GM06990 (cell line): Measurements from ENCODE around the gene DDAH1.

Source experiments
- DNase-seq: peaks from one replicate; pipeline ENCODE4 v3.0.0-alpha.2; 2011; ENCODE audit not compliant: insufficient read length; ENCODE audit errors: extremely low read depth
- H3K27me3 ChIP-seq: replicated peaks from 2 replicates; pipeline ENCODE4 v1.6.0; 2011; ENCODE audit warnings: low read length; ENCODE audit not compliant: control insufficient read depth, insufficient read depth
- H3K36me3 ChIP-seq: 2 replicates; pipeline ENCODE4 v1.5.1; 2011; ENCODE audit warnings: low read length; ENCODE audit not compliant: control insufficient read depth, insufficient read depth
- H3K4me3 ChIP-seq: replicated peaks from 2 replicates; pipeline ENCODE4 v1.5.1; 2011; ENCODE audit warnings: low read depth, mild to moderate bottlenecking, control low read depth, low read length
- CTCF ChIP-seq: IDR thresholded peaks from 2 replicates; pipeline ENCODE4 v1.5.1; 2011; ENCODE audit warnings: low read length, control low read depth, mild to moderate bottlenecking, inconsistent platforms; ENCODE audit not compliant: insufficient read depth, poor library complexity, severe bottlenecking

The DDAH1 gene

GRCh38 chr1:85447006-85447943 lies 17.7 kb downstream of the DDAH1 start:
- DNase-seq = no peak
- Histone ChIP-seq H3K27me3 (no peaks in the 10 kb centered on the region), H3K36me3 (no peaks in the 10 kb centered on the region), H3K4me3 (no peak overlapping the region)
- TF ChIP-seq CTCF = no peak

- TF ChIP-seq CTCF = no peak
- Histone ChIP-seq H3K4me3 (no peak overlapping the region), H3K27me3 (no peaks in the 10 kb centered on the region), H3K36me3 (no peaks in the 10 kb centered on the region)
- DNase-seq = no peak
These were observed 19.1 kb downstream of the DDAH1 start for GRCh38 chr1:85445906-85446305.

GRCh38 chr1:85444381-85444780 lies 20.6 kb downstream of the DDAH1 start:
- no peak overlapping the region for H3K4me3 ChIP-seq
- no peaks in the 10 kb centered on the region for H3K27me3 ChIP-seq
- H3K36me3 ChIP-seq = no peaks in the 10 kb centered on the region
- no peak for TF ChIP-seq CTCF
- DNase-seq = no peak

GRCh38 chr1:85440612-85441011 lies 24.3 kb downstream of the DDAH1 start:
- TF ChIP-seq CTCF = no peak
- DNase-seq = no peak
- H3K4me3 ChIP-seq = no peak overlapping the region
- H3K27me3 ChIP-seq = no peaks in the 10 kb centered on the region
- H3K36me3 ChIP-seq = no peaks in the 10 kb centered on the region

- DNase-seq = no peak
- Histone ChIP-seq H3K4me3 (no peak overlapping the region), H3K36me3 (no peaks in the 10 kb centered on the region), H3K27me3 (no peaks in the 10 kb centered on the region)
- TF ChIP-seq CTCF = no peak
These were observed 26.6 kb downstream of the DDAH1 start for GRCh38 chr1:85438353-85438752.

- no peak for TF ChIP-seq CTCF
- H3K27me3 ChIP-seq = no peaks in the 10 kb centered on the region
- no peaks in the 10 kb centered on the region for H3K36me3 ChIP-seq
- no peak for DNase-seq
- H3K4me3 ChIP-seq = no peak overlapping the region
These were observed 27.8 kb downstream of the DDAH1 start for GRCh38 chr1:85437139-85437538.
